A673 (cell line): Measurements from ENCODE around the gene ACP2. TPM values are rescaled to one million over a fixed set of nuclear protein-coding genes. Genes with fewer than 3 reads are reported as not detected.

Experiments used
- BruUV-seq: library from RNA; stranded (reverse); fragments of 400-500 nt; replicated peaks from 2 replicates; lab custom pipeline; 2021; lab: Mats Ljungman, UMichigan
- CTCF ChIA-PET: fragments of 300-600 bp; sonication (Branson Sonifier 250); formaldehyde crosslinking; loops from one replicate; lab custom pipeline; 2022; ENCODE audit warnings: antibody characterized with exemption; lab: Charles Lee
- POLR2A ChIA-PET: fragments of 300-600 bp; sonication (Branson Sonifier 250); formaldehyde crosslinking; loops from one replicate; lab custom pipeline; 2022; ENCODE audit warnings: antibody characterized with exemption; ENCODE audit not compliant: low non-redundant PET; lab: Charles Lee
- DNase-seq: peaks from one replicate; pipeline ENCODE4 v3.0.0-alpha.2; 2015; ENCODE audit warnings: low spot score
- H3K27ac ChIP-seq: fragments of 200-600 bp; sonication (generic); 2 replicates; pipeline ENCODE4 v1.5.1; 2016; ENCODE audit warnings: mixed run types, low read depth, mild to moderate bottlenecking, mixed read lengths, antibody characterized with exemption, low read length; ENCODE audit not compliant: poor library complexity, severe bottlenecking
- H3K27me3 ChIP-seq: fragments of 200-600 bp; sonication (generic); replicated peaks from 2 replicates; pipeline ENCODE4 v1.6.1; 2017; ENCODE audit warnings: mixed run types, low read depth, mild to moderate bottlenecking, mixed read lengths, antibody characterized with exemption, low read length; ENCODE audit not compliant: insufficient read depth, poor library complexity
- H3K36me3 ChIP-seq: fragments of 200-600 bp; sonication (generic); 2 replicates; pipeline ENCODE4 v1.6.1; 2016; ENCODE audit warnings: mixed run types, mild to moderate bottlenecking, mixed read lengths, antibody characterized with exemption, low read length; ENCODE audit not compliant: insufficient read depth, poor library complexity, severe bottlenecking
- H3K4me1 ChIP-seq: fragments of 200-600 bp; sonication (generic); 2 replicates; pipeline ENCODE4 v1.6.1; 2017; ENCODE audit warnings: mixed run types, mild to moderate bottlenecking, mixed read lengths, antibody characterized with exemption, low read length; ENCODE audit not compliant: insufficient read depth, poor library complexity, severe bottlenecking
- H3K4me3 ChIP-seq: fragments of 200-600 bp; sonication (generic); 2 replicates; pipeline ENCODE4 v1.5.1; 2016; ENCODE audit warnings: low read depth, mixed run types, mild to moderate bottlenecking, mixed read lengths, low read length; ENCODE audit not compliant: poor library complexity, severe bottlenecking
- H3K9me3 ChIP-seq: fragments of 200-600 bp; sonication (generic); 2 replicates; pipeline ENCODE4 v1.6.1; 2016; ENCODE audit warnings: mixed run types, low read depth, mild to moderate bottlenecking, mixed read lengths, antibody characterized with exemption, low read length; ENCODE audit not compliant: poor library complexity, severe bottlenecking
- CTCF ChIP-seq: fragments of 300-800, 200-600 bp; sonication (generic); conservative IDR thresholded peaks from 2 replicates; pipeline ENCODE4 v1.5.1; 2017; ENCODE audit warnings: low read depth, mild to moderate bottlenecking, antibody characterized with exemption, low read length, moderate library complexity, mixed read lengths
- EZH2 ChIP-seq: fragments of 200-600 bp; sonication (generic); IDR thresholded peaks from 2 replicates; pipeline ENCODE4 v1.6.1; 2017; ENCODE audit warnings: borderline replicate concordance, low read depth, mild to moderate bottlenecking, mixed read lengths, antibody characterized with exemption, low read length; ENCODE audit not compliant: poor library complexity, severe bottlenecking
- intact Hi-C: fragments of 100-400 bp; cut with micrococcal nuclease; formaldehyde crosslinking; loops from one replicate; pipeline ENCODE4 v1.10.0; 2022; ENCODE audit not compliant: unreplicated experiment
- total RNA-seq: library from RNA; stranded (reverse); gene quantifications from 2 replicates; pipeline ENCODE4 v1.2.3, GENCODE V29; 2021

The ACP2 gene
- total RNA-seq, 1 experiment from 2014 or later, result 63.3 TPM

GRCh38 chr11:47256374-47256773, 7.8 kb upstream of the ACP2 start:
- intact Hi-C loops, result no loop called here
- CTCF ChIA-PET, result no interaction called here
- no peak for TF ChIP-seq CTCF
- no peak for TF ChIP-seq EZH2

GRCh38 chr11:47254386-47254785, 5.8 kb upstream of the ACP2 start:
- H3K4me3 ChIP-seq, result no peak overlapping the region
- CTCF ChIA-PET, result no interaction called here
- POLR2A ChIA-PET, result no interaction called here

More at GRCh38 chr11:47256374-47256773, 7.8 kb upstream of the ACP2 start:
- POLR2A ChIA-PET, result no interaction called here
- no peak for DNase-seq
- Histone ChIP-seq H3K9me3 (no peaks in the 10 kb centered on the region), H3K36me3 (no peaks in the 10 kb centered on the region), H3K4me1 (peaks cover 26% of the 10 kb centered on the region), H3K27ac (no peak overlapping the region), H3K27me3 (no peaks in the 10 kb centered on the region), H3K4me3 (no peak overlapping the region)
- BruUV-seq, result no TSS peak

GRCh38 chr11:47253660-47254059, 5.0 kb upstream of the ACP2 start:
- intact Hi-C loops, result no loop called here
- CTCF ChIA-PET, result no interaction called here

More at GRCh38 chr11:47254386-47254785, 5.8 kb upstream of the ACP2 start:
- Histone ChIP-seq H3K4me1 (peaks cover 28% of the 10 kb centered on the region), H3K27ac (peak overlapping the region; percentile 55), H3K9me3 (no peaks in the 10 kb centered on the region), H3K36me3 (no peaks in the 10 kb centered on the region), H3K27me3 (no peaks in the 10 kb centered on the region)
- no peak for DNase-seq
- intact Hi-C loops, result no loop called here
- BruUV-seq, result no TSS peak
- TF ChIP-seq CTCF (no peak), EZH2 (no peak)

More at GRCh38 chr11:47253660-47254059, 5.0 kb upstream of the ACP2 start:
- Histone ChIP-seq H3K4me3 (no peak overlapping the region), H3K27ac (peak overlapping the region; percentile 55), H3K36me3 (no peaks in the 10 kb centered on the region), H3K4me1 (peaks cover 30% of the 10 kb centered on the region), H3K9me3 (no peaks in the 10 kb centered on the region), H3K27me3 (no peaks in the 10 kb centered on the region)
- no TSS peak for BruUV-seq
- DNase-seq, result no peak
- POLR2A ChIA-PET, result no interaction called here
- TF ChIP-seq EZH2 (no peak), CTCF (no peak)
